Suprapubic skin (tissue), 4 donors: Measurements from ENCODE around the gene CDK11B. TPM values are rescaled to one million over a fixed set of nuclear protein-coding genes. Genes with fewer than 3 reads are reported as not detected.

Experiments
- DNase-seq, 2 donors: peaks; one replicate each; pipeline ENCODE4 v3.0.0-alpha.2; 2019; ENCODE audit warnings: low spot score in 2 of 2
- H3K27ac ChIP-seq: fragments of 200-600 bp; sonication (generic); one replicate; pipeline ENCODE4 v1.5.1; 2019
- H3K27me3 ChIP-seq: fragments of 200-600 bp; sonication (generic); one replicate; pipeline ENCODE4 v1.5.1; 2019
- H3K36me3 ChIP-seq: fragments of 200-600 bp; sonication (generic); one replicate; pipeline ENCODE4 v1.5.1; 2019
- H3K4me1 ChIP-seq: fragments of 200-600 bp; sonication (generic); one replicate; pipeline ENCODE4 v1.5.1; 2019
- H3K4me3 ChIP-seq: fragments of 200-600 bp; sonication (generic); one replicate; pipeline ENCODE4 v1.5.1; 2019; ENCODE audit warnings: mild to moderate bottlenecking
- H3K9me3 ChIP-seq: fragments of 200-600 bp; sonication (generic); one replicate; pipeline ENCODE4 v1.5.1; 2019
- EP300 ChIP-seq: sonication (generic); formaldehyde crosslinking; IDR thresholded peaks from one replicate; pipeline ENCODE4 v1.6.1; 2017; ENCODE audit warnings: antibody characterized with exemption
- POLR2A ChIP-seq, 2 donors: fragments of 450-650 bp; IDR thresholded peaks; one replicate each; pipeline ENCODE4 v1.6.1; 2017; ENCODE audit warnings: antibody characterized with exemption in 2 of 2, mild to moderate bottlenecking in 2 of 2, moderate library complexity in 2 of 2
- POLR2AphosphoS5 ChIP-seq, 3 donors: sonication (generic); formaldehyde crosslinking; IDR thresholded peaks; one replicate each; pipeline ENCODE4 v1.6.1; 2017; ENCODE audit warnings: antibody characterized with exemption in 3 of 3
- WGBS: methylation state at CpG from one replicate; pipeline ENCODE4 v1.1.5; 2018; 5-methylcytosine and 5-hydroxymethylcytosine counted together
- total RNA-seq, 4 donors: library from RNA; depleted of rRNA; stranded (reverse); fragments of >200 nt; gene quantifications; one replicate each; pipeline ENCODE4 v1.1.0, GENCODE V29; 2016
- TF ChIP-seq, protein P1 (sequence below), 2 donors: fragments of 200-600 bp in 1 of 2; fragments of 450-650 bp in 1 of 2; sonication (generic) in 1 of 2; IDR thresholded peaks; one replicate each; pipeline ENCODE4 v1.5.1; 2016 to 2019; ENCODE audit warnings: antibody characterized with exemption in 2 of 2, mild to moderate bottlenecking in 1 of 2, moderate library complexity in 1 of 2

The CDK11B gene
- total RNA-seq, 4 donors from 2014 or later: 18.1 to 28.6 (median 23.3) TPM

DNA sequence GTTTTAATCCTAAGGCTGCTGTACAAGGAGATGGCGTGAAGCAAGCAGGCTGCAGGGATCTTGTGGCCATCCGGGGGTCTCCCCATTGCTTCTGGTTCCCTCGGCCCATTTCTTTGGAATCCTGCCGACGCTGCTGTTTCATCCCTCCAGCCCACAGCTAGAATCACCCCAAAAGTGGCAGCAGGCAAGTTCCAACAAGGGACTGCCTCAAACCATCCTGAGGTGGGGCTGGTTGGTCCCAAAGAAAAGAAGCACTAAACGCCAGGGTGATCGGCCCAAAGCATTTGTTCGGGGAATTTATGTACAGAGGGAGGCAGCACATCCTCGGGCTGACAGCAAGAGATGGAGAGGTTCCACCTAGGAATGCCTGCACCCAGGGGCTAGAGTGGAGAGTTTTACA lies 48.0 kb downstream of the CDK11B start:
- no peaks in the 10 kb centered on the region for H3K36me3 ChIP-seq
- no peak overlapping the region for H3K27ac ChIP-seq
- DNase-seq: no peak
- WGBS: 64% methylated on average over 9 of the region's 9 CpGs
- no peak overlapping the region for H3K4me3 ChIP-seq
- TF ChIP-seq POLR2A (IDR thresholded peaks at IDR 0.05) (no peak), POLR2AphosphoS5 (IDR thresholded peaks at IDR 0.05) (no peak), EP300 (no peak)
- TF ChIP-seq, protein P1, sequence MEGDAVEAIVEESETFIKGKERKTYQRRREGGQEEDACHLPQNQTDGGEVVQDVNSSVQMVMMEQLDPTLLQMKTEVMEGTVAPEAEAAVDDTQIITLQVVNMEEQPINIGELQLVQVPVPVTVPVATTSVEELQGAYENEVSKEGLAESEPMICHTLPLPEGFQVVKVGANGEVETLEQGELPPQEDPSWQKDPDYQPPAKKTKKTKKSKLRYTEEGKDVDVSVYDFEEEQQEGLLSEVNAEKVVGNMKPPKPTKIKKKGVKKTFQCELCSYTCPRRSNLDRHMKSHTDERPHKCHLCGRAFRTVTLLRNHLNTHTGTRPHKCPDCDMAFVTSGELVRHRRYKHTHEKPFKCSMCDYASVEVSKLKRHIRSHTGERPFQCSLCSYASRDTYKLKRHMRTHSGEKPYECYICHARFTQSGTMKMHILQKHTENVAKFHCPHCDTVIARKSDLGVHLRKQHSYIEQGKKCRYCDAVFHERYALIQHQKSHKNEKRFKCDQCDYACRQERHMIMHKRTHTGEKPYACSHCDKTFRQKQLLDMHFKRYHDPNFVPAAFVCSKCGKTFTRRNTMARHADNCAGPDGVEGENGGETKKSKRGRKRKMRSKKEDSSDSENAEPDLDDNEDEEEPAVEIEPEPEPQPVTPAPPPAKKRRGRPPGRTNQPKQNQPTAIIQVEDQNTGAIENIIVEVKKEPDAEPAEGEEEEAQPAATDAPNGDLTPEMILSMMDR (IDR thresholded peaks at IDR 0.05): no peak
- peaks cover 15% of the 10 kb centered on the region for H3K4me1 ChIP-seq
- no peaks in the 10 kb centered on the region for H3K27me3 ChIP-seq
- H3K9me3 ChIP-seq: no peaks in the 10 kb centered on the region

GRCh38 chr1:1609822-1610485 lies 48.9 kb downstream of the CDK11B start:
- Histone ChIP-seq H3K27me3 (no peaks in the 10 kb centered on the region), H3K9me3 (no peaks in the 10 kb centered on the region), H3K4me1 (peaks cover 15% of the 10 kb centered on the region), H3K36me3 (no peaks in the 10 kb centered on the region), H3K4me3 (no peak overlapping the region), H3K27ac (no peak overlapping the region)
- no peak for TF ChIP-seq EP300
- no peak for TF ChIP-seq POLR2A (IDR thresholded peaks at IDR 0.05)
- 60% methylated on average over 12 of the region's 12 CpGs for WGBS
- DNase-seq: no peak

GRCh38 chr1:1606232-1606631 lies 52.6 kb downstream of the CDK11B start:
- Histone ChIP-seq H3K4me3 (no peak overlapping the region), H3K4me1 (no peaks in the 10 kb centered on the region), H3K9me3 (no peaks in the 10 kb centered on the region), H3K27ac (no peak overlapping the region), H3K27me3 (peaks cover 15% of the 10 kb centered on the region), H3K36me3 (no peaks in the 10 kb centered on the region)
- TF ChIP-seq POLR2A (IDR thresholded peaks at IDR 0.05): no peak
- no peak for TF ChIP-seq POLR2AphosphoS5 (IDR thresholded peaks at IDR 0.05)
- TF ChIP-seq, protein P1 (IDR thresholded peaks at IDR 0.05): no peak
- TF ChIP-seq EP300: no peak
- no peak for DNase-seq
- WGBS: 98% methylated on average over 9 of the region's 13 CpGs

GRCh38 chr1:1605724-1606123 lies 53.1 kb downstream of the CDK11B start:
- TF ChIP-seq POLR2A (IDR thresholded peaks at IDR 0.05): no peak
- TF ChIP-seq POLR2AphosphoS5 (IDR thresholded peaks at IDR 0.05): no peak
- TF ChIP-seq, protein P1 (IDR thresholded peaks at IDR 0.05): no peak
- TF ChIP-seq EP300: no peak
- 90% methylated on average over 11 of the region's 17 CpGs for WGBS
- peaks cover 19% of the 10 kb centered on the region for H3K27me3 ChIP-seq

GRCh38 chr1:1605034-1605591 lies 53.7 kb downstream of the CDK11B start:
- Histone ChIP-seq H3K4me3 (no peak overlapping the region), H3K27me3 (peaks cover 25% of the 10 kb centered on the region), H3K9me3 (no peaks in the 10 kb centered on the region), H3K4me1 (peaks cover 8% of the 10 kb centered on the region), H3K27ac (no peak overlapping the region), H3K36me3 (no peaks in the 10 kb centered on the region)
- TF ChIP-seq, protein P1 (IDR thresholded peaks at IDR 0.05): no peak
- TF ChIP-seq POLR2A (IDR thresholded peaks at IDR 0.05) (no peak), POLR2AphosphoS5 (IDR thresholded peaks at IDR 0.05) (no peak), EP300 (no peak)
- no peak for DNase-seq
- 73% methylated on average over 14 of the region's 14 CpGs for WGBS

More at GRCh38 chr1:1605724-1606123, 53.1 kb downstream of the CDK11B start:
- Histone ChIP-seq H3K4me3 (no peak overlapping the region), H3K36me3 (no peaks in the 10 kb centered on the region), H3K27ac (no peak overlapping the region), H3K4me1 (peaks cover 2% of the 10 kb centered on the region), H3K9me3 (no peaks in the 10 kb centered on the region)
- DNase-seq: no peak
